Prostate gland (tissue), 2 donors: ENCODE data around the gene OTOR. TPM values are rescaled to one million over a fixed set of nuclear protein-coding genes. Genes with fewer than 3 reads are reported as not detected.

ENCODE experiments used
- DNase-seq: peaks from one replicate; pipeline ENCODE4 v3.0.0-alpha.2; 2019; ENCODE audit warnings: low spot score
- H3K27ac ChIP-seq, 2 donors: fragments of 200-600 bp; sonication (generic); 2 replicates each; pipeline ENCODE4 v1.5.1; 2017 to 2019
- H3K27me3 ChIP-seq: fragments of 200-600 bp; sonication (generic); replicated peaks from 2 replicates; pipeline ENCODE4 v1.5.1; 2019; ENCODE audit not compliant: insufficient read depth
- H3K36me3 ChIP-seq, 2 donors: fragments of 200-600 bp; sonication (generic); 1 replicate in 1 of 2; 2 replicates in 1 of 2; pipeline versions ENCODE4 v1.5.1 to v1.8.1; 2017 to 2019
- H3K4me1 ChIP-seq: fragments of 200-600 bp; sonication (generic); replicated peaks from 2 replicates; pipeline ENCODE4 v1.5.1; 2019
- H3K4me3 ChIP-seq, 2 donors: fragments of 200-600 bp; sonication (generic); 2 replicates each; pipeline ENCODE4 v1.5.1; 2017 to 2019
- H3K9me3 ChIP-seq: fragments of 200-600 bp; sonication (generic); 2 replicates; pipeline ENCODE4 v1.5.1; 2017
- WGBS: methylation state at CpG from one replicate; pipeline ENCODE4 v1.1.5; 2018; 5-methylcytosine and 5-hydroxymethylcytosine counted together
- intact Hi-C: fragments of 100-400 bp; cut with DNase I; formaldehyde crosslinking; loops from one replicate; pipeline ENCODE4 v1.14.2; 2022
- total RNA-seq, 2 donors: library from RNA; depleted of rRNA; stranded (reverse); fragments of >200 nt; gene quantifications; one replicate each; pipeline ENCODE4 v1.1.0, GENCODE V29; 2016
- TF ChIP-seq, protein P1 (sequence below), 4 experiments: fragments of 200-600 bp in 2 of 4; fragments of 450-650 bp in 2 of 4; sonication (generic) in 2 of 4; IDR thresholded peaks; 1 replicate in 3 of 4; 2 replicates in 1 of 4; pipeline ENCODE4 v1.5.1; 2016 to 2019; ENCODE audit warnings: antibody characterized with exemption in 4 of 4, mild to moderate bottlenecking in 2 of 4, moderate library complexity in 2 of 4

The OTOR gene
- total RNA-seq, 2 donors from 2014 or later = not detected

DNA sequence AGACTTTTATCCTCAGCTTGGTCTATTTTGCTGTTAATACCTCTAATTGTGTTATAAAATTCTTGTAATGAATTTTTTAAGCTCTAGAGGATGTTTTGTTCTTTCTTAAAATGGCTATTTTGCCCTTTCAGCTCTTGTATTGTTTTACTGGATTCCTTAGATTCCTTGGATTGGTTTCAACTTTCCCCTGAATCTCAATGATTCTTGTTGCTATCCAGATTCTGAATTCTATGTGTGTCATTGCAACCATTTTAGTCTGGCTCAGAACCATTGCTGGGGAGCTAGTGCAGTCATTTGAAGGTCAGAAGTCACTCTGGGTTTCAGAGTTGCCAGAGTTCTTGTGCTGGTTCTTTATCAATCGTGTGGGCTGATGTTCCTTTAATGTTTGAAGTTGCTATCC is 37.1 kb downstream of the OTOR start:
- intact Hi-C loops = no loop called here

More for the DNA sequence above, 37.1 kb downstream of the OTOR start:
- no peak for DNase-seq
- H3K4me1 ChIP-seq = no peaks in the 10 kb centered on the region
- no peak overlapping the region for H3K4me3 ChIP-seq
- H3K27ac ChIP-seq = no peak overlapping the region
- WGBS = 72% methylated on average over 1 of the region's 1 CpG
- H3K36me3 ChIP-seq = no peaks in the 10 kb centered on the region
- TF ChIP-seq, protein P1, sequence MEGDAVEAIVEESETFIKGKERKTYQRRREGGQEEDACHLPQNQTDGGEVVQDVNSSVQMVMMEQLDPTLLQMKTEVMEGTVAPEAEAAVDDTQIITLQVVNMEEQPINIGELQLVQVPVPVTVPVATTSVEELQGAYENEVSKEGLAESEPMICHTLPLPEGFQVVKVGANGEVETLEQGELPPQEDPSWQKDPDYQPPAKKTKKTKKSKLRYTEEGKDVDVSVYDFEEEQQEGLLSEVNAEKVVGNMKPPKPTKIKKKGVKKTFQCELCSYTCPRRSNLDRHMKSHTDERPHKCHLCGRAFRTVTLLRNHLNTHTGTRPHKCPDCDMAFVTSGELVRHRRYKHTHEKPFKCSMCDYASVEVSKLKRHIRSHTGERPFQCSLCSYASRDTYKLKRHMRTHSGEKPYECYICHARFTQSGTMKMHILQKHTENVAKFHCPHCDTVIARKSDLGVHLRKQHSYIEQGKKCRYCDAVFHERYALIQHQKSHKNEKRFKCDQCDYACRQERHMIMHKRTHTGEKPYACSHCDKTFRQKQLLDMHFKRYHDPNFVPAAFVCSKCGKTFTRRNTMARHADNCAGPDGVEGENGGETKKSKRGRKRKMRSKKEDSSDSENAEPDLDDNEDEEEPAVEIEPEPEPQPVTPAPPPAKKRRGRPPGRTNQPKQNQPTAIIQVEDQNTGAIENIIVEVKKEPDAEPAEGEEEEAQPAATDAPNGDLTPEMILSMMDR (IDR thresholded peaks at IDR 0.05) = no peak
- H3K9me3 ChIP-seq = no peaks in the 10 kb centered on the region
- peaks cover 2% of the 10 kb centered on the region for H3K27me3 ChIP-seq

Other genes with a start within 250 kb of the OTOR start
- gene KIF16B, start 174.9 kb upstream of the OTOR start, total RNA-seq = 10 to 100 TPM; 11.5 to 24.4 TPM
- gene SNRPB2, start 18.3 kb upstream of the OTOR start, total RNA-seq = 10 to 100 TPM; 21.2 to 22.9 TPM